Measurements from ENCODE around the gene NTN5. TPM values are rescaled to one million over a fixed set of nuclear protein-coding genes. Genes with fewer than 3 reads are reported as not detected.
"Not testable (repeated sequence)": the region's sequence is repeated elsewhere in the genome, so short reads cannot be mapped to it uniquely, and the experiment has no call there.

The NTN5 gene
- total and polyA plus RNA-seq, 2 experiments from 2014 or later, result 0.52 to 0.94 TPM

- not testable (repeated sequence) for H3K36me3 ChIP-seq (ENCODE audit: insufficient read depth); H3K79me2 ChIP-seq (replicated peaks; ENCODE audit: insufficient read depth); H3K4me2 ChIP-seq; H2AFZ ChIP-seq; H3K4me1 ChIP-seq (ENCODE audit: insufficient read depth); H3K27me3 ChIP-seq (ENCODE audit: insufficient read depth); H3K27me3 Mint-ChIP-seq (ENCODE audit: insufficient read depth, low read depth, poor library complexity); H3K4me3 ChIP-seq; H3K36me3 Mint-ChIP-seq (ENCODE audit: low read depth); DNase-seq (ENCODE audit: low spot score); H3K9me2 ChIP-seq (ENCODE audit: insufficient read depth); H3K4me3 Mint-ChIP-seq; H4K20me1 ChIP-seq (replicated peaks; ENCODE audit: insufficient read depth); H3K9me3 Mint-ChIP-seq; ATAC-seq; H3K27ac ChIP-seq (ENCODE audit: low read depth); H3K27ac Mint-ChIP-seq; H3K4me1 Mint-ChIP-seq; H3F3A ChIP-seq (replicated peaks; ENCODE audit: low read depth)
Observed at GRCh38 chr19:48680006-48680405, 7.2 kb upstream of the NTN5 start.

- H4K20me1 ChIP-seq (replicated peaks; ENCODE audit: insufficient read depth), result no peaks in the 10 kb centered on the region
- no peaks in the 10 kb centered on the region for H3K27me3 ChIP-seq (ENCODE audit: insufficient read depth)
- no peaks in the 10 kb centered on the region for H3K36me3 ChIP-seq (ENCODE audit: insufficient read depth)
- H3K9me3 Mint-ChIP-seq, result no peaks in the 10 kb centered on the region
- H2AFZ ChIP-seq, result no peak overlapping the region
- H3K4me1 ChIP-seq (ENCODE audit: insufficient read depth), result peaks cover 23% of the 10 kb centered on the region
- H3K9me2 ChIP-seq (ENCODE audit: insufficient read depth), result no peaks in the 10 kb centered on the region
- TF ChIP-seq REST (IDR thresholded peaks at IDR 0.05; ENCODE audit: unreplicated experiment), result no peak
- TF ChIP-seq POLR2AphosphoS5 (IDR thresholded peaks at IDR 0.05; ENCODE audit: low read depth), result no peak
- H3K4me1 Mint-ChIP-seq, result peaks cover 26% of the 10 kb centered on the region
- H3K4me2 ChIP-seq, result no peak overlapping the region
- ATAC-seq (no peak), DNase-seq (ENCODE audit: low spot score) (no peak)
- H3K27me3 Mint-ChIP-seq (ENCODE audit: insufficient read depth, low read depth, poor library complexity), result peaks cover 19% of the 10 kb centered on the region
- no peaks in the 10 kb centered on the region for H3F3A ChIP-seq (replicated peaks; ENCODE audit: low read depth)
- no peak overlapping the region for H3K27ac Mint-ChIP-seq
- no peak overlapping the region for H3K4me3 ChIP-seq
- H3K79me2 ChIP-seq (replicated peaks; ENCODE audit: insufficient read depth), result no peaks in the 10 kb centered on the region
- H3K36me3 Mint-ChIP-seq (ENCODE audit: low read depth), result no peaks in the 10 kb centered on the region
- no peak overlapping the region for H3K27ac ChIP-seq (ENCODE audit: low read depth)
- H3K4me3 Mint-ChIP-seq, result no peak overlapping the region
Observed at GRCh38 chr19:48678201-48678600, 5.4 kb upstream of the NTN5 start.

- peaks cover 23% of the 10 kb centered on the region for H3K4me1 ChIP-seq (ENCODE audit: insufficient read depth)
- Mint-ChIP-seq H3K27ac (no peak overlapping the region), H3K36me3 (ENCODE audit: low read depth) (no peaks in the 10 kb centered on the region), H3K4me3 (no peak overlapping the region), H3K9me3 (no peaks in the 10 kb centered on the region), H3K27me3 (ENCODE audit: insufficient read depth, low read depth, poor library complexity) (peaks cover 23% of the 10 kb centered on the region), H3K4me1 (peaks cover 28% of the 10 kb centered on the region)
- no peak overlapping the region for H3K4me2 ChIP-seq
- no peak overlapping the region for H3K4me3 ChIP-seq
- no peaks in the 10 kb centered on the region for H3K36me3 ChIP-seq (ENCODE audit: insufficient read depth)
- H4K20me1 ChIP-seq (replicated peaks; ENCODE audit: insufficient read depth), result no peaks in the 10 kb centered on the region
- H3F3A ChIP-seq (replicated peaks; ENCODE audit: low read depth), result no peaks in the 10 kb centered on the region
- no peak overlapping the region for H2AFZ ChIP-seq
- ATAC-seq, result no peak
- H3K27me3 ChIP-seq (ENCODE audit: insufficient read depth), result no peaks in the 10 kb centered on the region
- H3K27ac ChIP-seq (ENCODE audit: low read depth), result no peak overlapping the region
- DNase-seq (ENCODE audit: low spot score), result no peak
- H3K79me2 ChIP-seq (replicated peaks; ENCODE audit: insufficient read depth), result no peaks in the 10 kb centered on the region
- H3K9me2 ChIP-seq (ENCODE audit: insufficient read depth), result no peaks in the 10 kb centered on the region
- TF ChIP-seq POLR2AphosphoS5 (IDR thresholded peaks at IDR 0.05; ENCODE audit: low read depth) (no peak), ZNF331 (CRISPR knock-in tag; IDR thresholded peaks at IDR 0.05; ENCODE audit: low read depth) (no peak), CTCF (conservative IDR thresholded peaks at IDR 0.05; ENCODE audit: low read depth in 2 of 2) (no peak), CREB1 (CRISPR knock-in tag; IDR thresholded peaks at IDR 0.05; ENCODE audit: low read depth) (no peak)
Observed at GRCh38 chr19:48676887-48677286, 4.1 kb upstream of the NTN5 start.
